HG03175 (cell line): ENCODE data around the gene ZKSCAN5.
"Not testable (repeated sequence)": the region's sequence is repeated elsewhere in the genome, so short reads cannot be mapped to it uniquely, and the experiment has no call there.

Experiments
- ATAC-seq: cut with Tn5 transposase; IDR thresholded peaks from one replicate; pipeline ENCODE4 v1.9.1; 2021; ENCODE audit warnings: mild to moderate bottlenecking, moderate library complexity; ENCODE audit not compliant: unreplicated experiment

Gene ZKSCAN5

DNA sequence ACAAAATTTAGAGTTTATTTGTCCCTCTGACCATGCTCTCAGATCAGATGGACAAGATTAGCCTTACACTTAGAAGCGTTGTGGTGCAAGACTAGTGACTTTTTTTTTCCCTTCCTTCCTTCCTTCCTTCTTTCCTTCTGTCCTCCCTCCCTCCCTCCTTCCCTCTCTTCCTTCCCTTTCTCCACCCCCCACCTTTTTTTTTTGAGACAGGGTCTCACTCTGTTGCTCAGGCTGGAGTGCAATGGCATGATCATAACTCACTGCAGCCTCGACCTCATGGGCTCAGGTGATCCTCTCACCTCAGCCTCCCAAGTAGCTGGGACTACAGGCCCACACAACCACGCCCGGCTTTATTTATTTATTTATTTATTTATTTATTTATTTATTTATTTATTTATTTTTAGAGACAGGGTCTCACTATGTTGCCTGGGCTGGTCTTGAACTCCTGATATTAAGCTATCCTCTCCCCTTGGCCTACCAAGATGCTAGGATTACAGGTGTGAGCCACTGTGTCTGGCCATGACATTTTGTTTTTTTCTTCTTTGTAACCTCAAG is 76.4 kb downstream of the ZKSCAN5 start:
- not testable (repeated sequence) for ATAC-seq
